ACHN (cell line): Measurements from ENCODE around the gene SYN1.

ENCODE experiments used
- DNase-seq: peaks from one replicate; pipeline ENCODE4 v3.0.0-alpha.2; 2015
- in situ Hi-C: cut with HindIII; loops from 2 replicates; pipeline ENCODE4 v1.10.0; 2017; ENCODE audit warnings: low sequenced_read_pairs, low pct_ligation_motif_present, low pct_unique_long_range_greater_than_20kb

The SYN1 gene

DNA sequence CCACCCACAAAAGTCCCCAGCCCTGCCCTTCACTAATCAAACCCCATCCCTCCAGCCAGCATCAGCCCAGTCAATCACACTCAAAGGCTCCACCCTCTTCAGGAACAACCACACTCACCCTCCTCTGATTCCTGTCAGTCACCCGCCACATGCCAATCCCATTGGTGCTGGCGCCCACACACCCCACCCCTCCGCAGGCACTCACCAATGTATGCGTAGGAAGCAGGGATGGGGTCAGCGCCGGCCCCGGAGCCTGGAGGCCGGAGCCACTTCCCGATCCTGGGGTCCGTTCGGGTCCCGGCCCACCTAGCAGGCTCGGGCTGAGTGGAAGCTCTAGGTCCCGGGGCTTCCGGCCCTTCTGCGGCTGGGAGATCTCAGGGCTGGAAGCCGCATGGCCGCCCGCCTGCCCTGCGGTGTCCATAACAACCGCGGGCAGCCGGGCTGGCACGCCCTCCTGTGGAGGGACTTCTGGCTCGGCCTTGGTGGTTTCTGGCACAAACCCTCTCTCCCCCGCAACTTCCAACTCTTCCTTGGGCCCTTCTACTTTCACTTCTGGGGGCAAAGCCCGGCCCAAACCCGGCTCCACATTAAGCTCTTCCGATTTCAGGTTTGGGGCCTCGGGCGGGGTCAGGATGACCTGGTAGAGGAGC lies 18.0 kb upstream of the SYN1 start:
- no peak for DNase-seq
- in situ Hi-C loops = no loop called here

- DNase-seq = no peak
- in situ Hi-C loops = no loop called here
These were observed 15.4 kb upstream of the SYN1 start for GRCh38 chrX:47634871-47635575.

- in situ Hi-C loops = no loop called here
- DNase-seq = no peak
These were observed 14.3 kb upstream of the SYN1 start for GRCh38 chrX:47633689-47634590.

DNA sequence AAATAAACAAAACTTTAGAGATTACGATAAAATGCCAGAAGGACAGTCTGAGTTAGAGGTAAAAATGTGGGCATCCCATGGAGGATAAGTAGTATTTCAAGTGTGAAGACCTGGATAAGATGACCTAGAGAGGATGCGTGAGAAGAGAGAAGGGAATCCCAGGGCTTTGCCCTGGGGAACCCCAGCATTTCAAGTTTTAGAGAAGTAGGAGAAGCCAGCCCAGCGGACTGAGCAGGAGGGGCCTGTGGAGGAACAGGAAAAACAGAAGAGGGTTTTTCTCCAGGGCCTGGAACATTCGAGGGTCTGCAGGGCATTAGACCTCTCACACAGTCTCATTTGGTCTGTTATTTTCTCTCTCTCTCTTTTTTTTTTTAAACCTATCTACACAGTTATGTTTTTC lies 13.0 kb upstream of the SYN1 start:
- in situ Hi-C loops = no loop called here
- DNase-seq = no peak

DNA sequence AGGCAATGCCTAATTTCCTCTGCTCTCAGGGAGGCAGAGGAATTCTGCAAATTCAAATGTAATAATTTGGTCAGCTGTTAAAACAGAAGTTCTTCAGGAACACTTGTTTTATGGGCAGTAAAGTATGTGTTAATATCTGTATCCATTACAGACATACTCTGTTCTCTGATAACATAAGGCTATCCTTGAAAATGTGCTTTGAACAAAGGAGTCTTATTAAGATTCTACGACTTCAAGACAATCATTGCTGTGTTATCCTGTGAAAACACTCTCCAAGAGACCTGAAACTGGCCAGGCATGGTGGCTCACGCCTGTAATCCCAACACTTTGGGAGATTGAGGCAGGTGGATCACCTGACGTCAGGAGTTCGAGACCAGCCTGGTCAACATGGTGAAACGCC lies 12.0 kb upstream of the SYN1 start:
- in situ Hi-C loops = no loop called here

GRCh38 chrX:47629419-47630200 lies 10.0 kb upstream of the SYN1 start, which contains the start of gene CFP:
TSS of gene CFP (minus strand) at chrX:47629930. CDS start at chrX:47629844, 86 bp downstream.
- in situ Hi-C loops = no loop called here
- no peak for DNase-seq

More for the DNA sequence above, 12.0 kb upstream of the SYN1 start:
- DNase-seq = no peak

DNA sequence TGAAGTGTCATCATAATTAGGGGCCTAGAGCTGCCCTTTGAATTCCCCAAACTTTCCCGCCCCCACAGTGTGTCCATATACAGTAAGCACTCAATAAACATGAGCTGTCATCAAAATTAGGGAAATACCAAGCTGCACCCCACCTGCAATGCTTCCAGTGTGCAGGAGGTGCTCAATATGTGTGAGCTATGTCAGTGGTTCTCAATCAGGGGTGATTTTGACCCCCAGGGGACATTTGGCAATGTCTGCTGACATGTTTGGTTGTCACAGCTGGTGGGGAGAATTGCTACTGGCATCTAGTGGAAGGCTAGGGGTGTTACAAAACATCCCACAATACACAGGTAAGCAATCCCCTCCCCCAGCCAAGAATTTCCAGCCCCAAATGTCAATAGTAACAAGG lies 9.3 kb upstream of the SYN1 start:
- DNase-seq = no peak
- in situ Hi-C loops = no loop called here

- DNase-seq = no peak
- in situ Hi-C loops = no loop called here
These were observed 5.7 kb upstream of the SYN1 start for GRCh38 chrX:47625365-47625764.

DNA sequence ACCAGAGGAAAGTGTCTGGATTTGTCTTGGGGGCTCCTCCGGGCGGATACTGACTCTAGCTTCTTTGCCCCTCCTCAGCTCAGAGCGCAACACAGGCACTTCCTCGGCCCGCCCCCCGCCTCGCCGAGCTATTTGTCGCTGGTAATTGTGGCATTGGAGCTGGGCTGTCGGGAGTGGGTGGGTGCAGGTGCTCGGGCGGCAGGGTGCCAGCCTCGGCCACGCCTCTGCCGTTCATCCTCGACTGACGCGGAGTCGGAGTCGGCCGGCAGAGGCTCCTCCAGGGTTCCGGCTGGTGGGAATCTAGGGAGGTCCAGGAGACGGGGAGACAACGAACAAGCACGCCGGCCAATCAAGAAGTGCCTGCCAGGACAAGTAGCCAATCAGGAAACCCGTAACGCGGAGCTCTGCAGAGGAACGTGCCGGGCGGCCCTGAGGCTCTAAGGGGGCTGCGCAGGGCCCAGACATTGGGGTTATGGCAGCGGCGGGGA lies 3.9 kb upstream of the SYN1 start:
- DNase-seq = peak; percentile 78

GRCh38 chrX:47621851-47622250 lies 2.2 kb upstream of the SYN1 start:
- DNase-seq = no peak
- in situ Hi-C loops = no loop called here

More for the DNA sequence above, 3.9 kb upstream of the SYN1 start:
- in situ Hi-C loops = no loop called here

DNA sequence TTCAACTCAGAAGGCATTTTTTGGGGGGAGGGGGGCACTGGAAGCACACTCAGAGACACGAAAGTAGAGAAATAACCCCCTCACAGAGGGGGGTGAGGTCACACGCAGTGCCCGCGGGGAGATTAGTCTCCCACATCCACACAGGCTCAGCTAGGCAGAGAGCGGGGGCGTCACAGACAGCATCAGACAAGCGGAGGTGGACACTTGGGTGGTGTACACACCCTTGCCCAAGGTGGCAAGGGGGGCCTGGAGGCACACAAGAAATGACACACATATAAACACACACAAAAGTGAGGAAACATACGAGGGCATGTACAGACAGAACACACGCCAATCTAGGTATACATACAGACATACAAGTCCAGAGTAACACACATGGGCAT lies 637 bp upstream of the SYN1 start:
- DNase-seq = no peak
- in situ Hi-C loops = no loop called here

- in situ Hi-C loops = no loop called here
- no peak for DNase-seq
These were observed 653 bp downstream of the SYN1 start for GRCh38 chrX:47618923-47619485.

DNA sequence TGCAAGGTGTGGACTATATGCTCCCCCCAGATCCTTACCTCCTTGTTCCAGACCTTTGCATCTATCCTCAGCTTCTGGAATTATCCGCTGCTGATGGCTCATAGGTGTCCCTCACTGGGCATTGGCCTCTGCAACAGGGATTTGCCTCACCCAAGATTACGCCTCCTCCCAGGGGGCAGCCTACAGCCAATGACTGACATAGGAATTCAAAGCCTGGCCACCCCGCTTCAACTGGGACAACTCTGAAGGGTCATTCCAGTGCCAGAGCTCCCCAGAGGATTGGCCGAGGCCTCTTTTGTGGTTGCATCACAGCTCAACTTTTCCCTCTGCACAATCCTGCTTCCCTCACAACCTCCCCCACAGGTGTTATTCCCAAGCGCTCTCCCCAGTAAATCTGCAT lies 5.0 kb downstream of the SYN1 start:
- no peak for DNase-seq
- in situ Hi-C loops = no loop called here

DNA sequence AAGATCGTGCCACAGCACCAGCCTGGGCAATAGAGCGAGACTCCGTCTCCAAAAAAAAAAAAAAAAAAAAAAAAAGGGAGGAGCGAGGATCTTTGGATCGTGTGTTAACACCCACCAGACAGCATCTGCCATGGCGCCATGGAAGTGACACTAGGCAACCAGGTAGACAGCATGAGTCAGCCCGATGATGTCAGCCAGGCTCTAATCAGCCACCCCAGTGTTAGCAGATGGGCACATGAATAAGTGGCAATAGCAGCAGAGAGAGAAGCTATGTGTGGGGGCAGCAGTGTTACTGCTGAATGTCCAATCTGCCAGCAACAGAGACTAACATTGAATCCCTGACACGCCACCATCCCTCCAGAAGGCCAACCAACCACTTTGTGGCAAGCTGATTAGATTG lies 6.6 kb downstream of the SYN1 start:
- DNase-seq = no peak
- in situ Hi-C loops = no loop called here

DNA sequence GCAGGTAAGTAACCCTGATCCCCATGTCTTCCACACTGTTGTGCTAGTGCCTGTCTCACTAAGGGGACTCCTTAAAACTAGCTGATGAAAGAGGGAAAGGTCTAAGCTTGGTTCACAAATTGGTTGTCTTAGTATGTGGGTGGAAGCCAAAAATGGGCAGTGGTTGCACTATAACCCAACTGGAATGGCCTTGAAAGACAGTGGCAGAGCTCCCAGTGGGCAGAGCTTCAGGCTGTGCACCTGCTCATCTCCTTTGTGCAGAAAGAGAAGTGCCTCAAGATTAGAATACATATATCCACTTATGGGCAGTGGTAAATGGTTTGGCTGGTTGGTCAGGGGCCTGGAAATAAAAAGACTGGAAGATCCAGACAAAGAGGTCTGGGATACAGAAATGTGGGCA lies 7.2 kb downstream of the SYN1 start:
- in situ Hi-C loops = no loop called here
- no peak for DNase-seq

DNA sequence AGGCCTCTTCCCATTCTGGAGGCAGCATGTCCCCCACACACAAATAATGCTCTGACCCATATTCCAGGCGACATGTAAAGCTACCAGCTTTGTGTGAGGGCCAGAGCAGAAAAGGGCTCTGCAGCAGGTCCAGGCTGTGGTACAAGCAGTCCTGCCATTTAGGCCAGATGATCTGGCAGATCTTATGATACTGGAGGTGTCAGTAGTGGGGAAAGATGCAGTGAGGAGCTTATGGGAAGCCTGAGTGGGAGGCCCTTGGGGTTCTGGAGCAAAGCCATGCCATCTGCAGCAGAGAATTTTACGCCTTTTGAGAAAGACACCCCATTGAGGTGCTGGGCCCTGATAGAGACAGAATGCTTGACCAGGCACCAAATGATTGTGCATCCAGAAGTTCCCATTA lies 7.7 kb downstream of the SYN1 start:
- in situ Hi-C loops = no loop called here

DNA sequence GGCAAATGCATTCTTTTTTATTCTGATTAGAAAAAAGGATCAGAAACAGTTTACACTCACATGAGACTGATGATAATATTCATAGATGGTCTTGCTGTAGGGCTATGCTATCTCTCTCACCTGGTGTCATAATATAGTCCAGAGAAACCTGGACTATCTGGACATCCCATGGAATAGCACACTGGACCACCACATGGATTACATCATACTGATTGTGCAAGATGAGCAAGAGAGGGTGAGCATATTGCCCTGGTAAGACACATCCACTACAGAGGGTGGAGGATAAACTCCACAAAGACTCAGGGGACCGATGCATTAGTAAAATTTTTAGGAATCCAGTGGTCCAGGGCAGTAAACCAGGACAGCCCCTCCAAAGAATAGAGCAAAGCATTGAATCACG lies 8.2 kb downstream of the SYN1 start:
- no peak for DNase-seq
- in situ Hi-C loops = no loop called here

More for the DNA sequence above, 7.7 kb downstream of the SYN1 start:
- DNase-seq = no peak

DNA sequence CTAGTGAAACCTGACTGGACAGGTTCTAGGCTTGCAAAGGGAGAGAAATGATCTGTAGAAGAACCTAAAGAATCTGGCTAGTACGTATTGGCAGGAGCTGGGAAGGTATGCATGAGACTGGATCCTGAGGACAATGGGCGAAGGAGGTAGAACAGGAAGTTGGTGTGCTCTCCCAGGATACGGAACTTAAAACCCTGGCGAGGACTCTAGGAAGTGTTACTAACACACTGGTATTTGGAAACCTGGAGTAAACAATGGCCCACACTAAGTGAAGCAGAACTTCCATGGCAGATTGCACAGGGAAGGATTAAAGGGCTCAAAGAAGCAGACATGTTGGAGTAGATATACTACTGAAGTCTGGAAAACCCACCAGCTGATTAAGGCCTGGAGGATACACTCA lies 9.1 kb downstream of the SYN1 start:
- in situ Hi-C loops = no loop called here
- no peak for DNase-seq
